ENCODE data around the gene AMY2A. TPM values are rescaled to one million over a fixed set of nuclear protein-coding genes. Genes with fewer than 3 reads are reported as not detected.
A peak's percentile ranks its signal among the peaks of the same experiment; 100 is the strongest.
"Not testable (repeated sequence)": the region's sequence is repeated elsewhere in the genome, so short reads cannot be mapped to it uniquely, and the experiment has no call there.

Gene AMY2A
- not detected for total RNA-seq

GRCh38 chr1:103616994-103617477 lies at the start of gene AMY2A:
TSS of gene AMY2A (plus strand) at chr1:103617427. CDS start at chr1:103617441, 14 bp downstream.
- H3K36me3 ChIP-seq; H3K27ac ChIP-seq; H3K27me3 ChIP-seq; DNase-seq; H3K4me1 ChIP-seq; H3K9me3 ChIP-seq; intact Hi-C loops (cut with DNase I); H3K4me3 ChIP-seq (replicated peaks in 1 of 3): not testable (repeated sequence)
- 89 to 96% methylated on average over 3 of the region's 3 CpGs for WGBS, 2 donors

- Histone ChIP-seq H3K36me3 (peaks cover 0 to 4% of the 10 kb centered on the region in 2 donors), H3K4me3 (replicated peaks in 1 of 3) (no peak overlapping the region), H3K27ac (no peak overlapping the region), H3K9me3 (no peaks in the 10 kb centered on the region), H3K4me1 (no peaks in the 10 kb centered on the region), H3K27me3 (no peaks in the 10 kb centered on the region)
- DNase-seq, result no peak
- 94 to 95% methylated on average over 7 of the region's 7 CpGs for WGBS, 2 donors
- intact Hi-C loops (cut with DNase I), result no loop called here
- TF ChIP-seq CTCF (IDR thresholded peaks at IDR 0.05), result no peak
- TF ChIP-seq POLR2A (IDR thresholded peaks at IDR 0.05), result no peak
These were observed 47.7 kb upstream of the AMY2A start for GRCh38 chr1:103569493-103569892.

- 92 to 98% methylated on average over 2 of the region's 2 CpGs for WGBS, 2 donors
- DNase-seq; H3K4me3 ChIP-seq (replicated peaks in 1 of 3); intact Hi-C loops (cut with DNase I); H3K27me3 ChIP-seq; H3K36me3 ChIP-seq; H3K4me1 ChIP-seq; H3K9me3 ChIP-seq; H3K27ac ChIP-seq: not testable (repeated sequence)
These were observed 45.9 kb upstream of the AMY2A start, which contains the start of gene AMY2B for GRCh38 chr1:103571289-103571688. TSS of gene AMY2B (plus strand) at chr1:103571589. CDS start at chr1:103571603, 14 bp downstream.

- no peak overlapping the region for H3K4me3 ChIP-seq (replicated peaks in 1 of 3)
- TF ChIP-seq POLR2A (IDR thresholded peaks at IDR 0.05) (no peak), CTCF (IDR thresholded peaks at IDR 0.05) (no peak)
- intact Hi-C loops (cut with DNase I), result no loop called here
- no peaks in the 10 kb centered on the region for H3K36me3 ChIP-seq
- H3K4me1 ChIP-seq, result no peaks in the 10 kb centered on the region
- DNase-seq, result no peak
- no peak overlapping the region for H3K27ac ChIP-seq
- no peaks in the 10 kb centered on the region for H3K27me3 ChIP-seq
- no peaks in the 10 kb centered on the region for H3K9me3 ChIP-seq
These were observed 41.2 kb upstream of the AMY2A start for GRCh38 chr1:103576065-103576464.

- WGBS, 2 donors, result 94 to 100% methylated on average over 5 of the region's 5 CpGs
These were observed 40.4 kb upstream of the AMY2A start for GRCh38 chr1:103576784-103577183.

GRCh38 chr1:103582464-103582863 lies 34.8 kb upstream of the AMY2A start:
- intact Hi-C loops (cut with DNase I), result no loop called here
- WGBS, 2 donors, result 76 to 81% methylated on average over 1 of the region's 1 CpG
- H3K36me3 ChIP-seq, result no peaks in the 10 kb centered on the region
- TF ChIP-seq CTCF (IDR thresholded peaks at IDR 0.05) (no peak), POLR2A (IDR thresholded peaks at IDR 0.05) (no peak)
- H3K27me3 ChIP-seq, result no peaks in the 10 kb centered on the region
- peak overlapping the region in 2 of 3 donors; percentile 8 to 10 for H3K27ac ChIP-seq
- no peaks in the 10 kb centered on the region for H3K9me3 ChIP-seq
- no peak overlapping the region for H3K4me3 ChIP-seq (replicated peaks in 1 of 3)
- no peak for DNase-seq
- peaks cover 0 to 6% of the 10 kb centered on the region in 2 donors for H3K4me1 ChIP-seq

More at GRCh38 chr1:103576784-103577183, 40.4 kb upstream of the AMY2A start:
- H3K27ac ChIP-seq; intact Hi-C loops (cut with DNase I); H3K9me3 ChIP-seq; H3K4me3 ChIP-seq (replicated peaks in 1 of 3); H3K27me3 ChIP-seq; H3K36me3 ChIP-seq; H3K4me1 ChIP-seq; DNase-seq: not testable (repeated sequence)

GRCh38 chr1:103583887-103584286 lies 33.3 kb upstream of the AMY2A start:
- 89 to 90% methylated on average over 3 of the region's 3 CpGs for WGBS, 2 donors

More at GRCh38 chr1:103583887-103584286, 33.3 kb upstream of the AMY2A start:
- no peak for DNase-seq
- H3K4me1 ChIP-seq, result peaks cover 0 to 6% of the 10 kb centered on the region in 2 donors
- H3K27me3 ChIP-seq, result no peaks in the 10 kb centered on the region
- no peak overlapping the region for H3K27ac ChIP-seq
- no peaks in the 10 kb centered on the region for H3K9me3 ChIP-seq
- no peak for TF ChIP-seq CTCF (IDR thresholded peaks at IDR 0.05)
- TF ChIP-seq POLR2A (IDR thresholded peaks at IDR 0.05), result no peak
- intact Hi-C loops (cut with DNase I), result no loop called here
- H3K4me3 ChIP-seq (replicated peaks in 1 of 3), result no peak overlapping the region
- H3K36me3 ChIP-seq, result no peaks in the 10 kb centered on the region
